Stimulated activated CD4-positive, alpha-beta T cell treated with anti-CD3 and anti-CD28 coated beads, Interleukin-2, amount 100 ng/mL, for 48 hours (primary cell): Measurements from ENCODE around the gene MAPKAP1.

Source experiments
- DNase-seq, 2 donors: peaks; one replicate each; pipeline ENCODE4 v3.0.0-alpha.2; 2020

The MAPKAP1 gene

DNA sequence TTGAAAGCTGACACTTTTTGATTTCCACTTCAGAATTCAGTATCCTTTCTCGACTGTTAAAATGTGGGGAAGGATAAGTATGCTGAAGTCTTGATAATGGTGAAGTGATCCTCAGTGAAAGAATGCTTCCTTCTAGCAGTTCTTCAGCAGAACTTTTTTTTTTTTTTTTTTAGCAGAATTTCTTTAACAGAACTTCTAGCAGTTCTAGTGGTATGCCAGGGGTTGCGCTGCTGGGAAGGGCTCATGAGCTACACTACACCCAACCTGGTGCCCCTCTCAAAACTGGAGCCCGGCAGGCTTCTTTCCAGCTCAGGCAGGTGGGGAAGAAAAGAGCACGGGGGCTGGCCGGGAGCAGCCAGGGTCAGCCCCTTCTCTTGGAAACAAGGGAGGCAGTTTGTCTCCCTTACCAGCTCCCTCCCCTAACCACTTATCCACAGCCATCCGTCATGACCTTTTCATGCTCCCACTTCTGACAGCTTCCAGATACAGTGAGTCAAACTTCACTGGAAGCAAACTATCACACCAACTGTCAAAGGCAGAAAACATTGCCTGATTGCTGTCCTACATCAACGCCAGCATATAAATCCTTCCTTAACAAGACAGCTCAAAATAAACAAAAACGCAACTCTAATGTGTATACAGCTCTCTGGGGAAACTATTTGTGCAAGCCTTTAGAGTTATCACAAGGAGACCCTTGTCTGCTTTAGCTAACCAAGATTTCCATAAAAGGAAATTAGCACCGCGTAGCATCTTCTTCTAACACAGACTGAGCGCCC is 233.9 kb downstream of the MAPKAP1 start:
- DNase-seq: no peak

DNA sequence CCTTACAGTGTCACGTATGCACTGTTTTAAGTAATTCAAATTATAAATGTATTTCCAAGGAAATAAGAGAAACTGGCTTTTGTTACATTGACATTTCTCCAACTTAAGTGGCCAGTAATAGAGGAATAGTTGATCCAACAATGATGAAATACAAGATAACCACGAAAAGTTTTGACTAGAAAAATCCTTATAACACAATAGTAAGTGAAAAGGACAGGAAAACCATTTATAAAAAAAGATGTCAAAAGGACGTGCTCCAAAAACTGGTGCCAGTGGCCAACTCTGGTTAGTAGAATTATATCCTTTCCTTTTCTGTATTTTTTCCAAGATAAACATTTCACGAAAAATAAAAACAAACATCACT is 234.5 kb downstream of the MAPKAP1 start:
- no peak for DNase-seq

DNA sequence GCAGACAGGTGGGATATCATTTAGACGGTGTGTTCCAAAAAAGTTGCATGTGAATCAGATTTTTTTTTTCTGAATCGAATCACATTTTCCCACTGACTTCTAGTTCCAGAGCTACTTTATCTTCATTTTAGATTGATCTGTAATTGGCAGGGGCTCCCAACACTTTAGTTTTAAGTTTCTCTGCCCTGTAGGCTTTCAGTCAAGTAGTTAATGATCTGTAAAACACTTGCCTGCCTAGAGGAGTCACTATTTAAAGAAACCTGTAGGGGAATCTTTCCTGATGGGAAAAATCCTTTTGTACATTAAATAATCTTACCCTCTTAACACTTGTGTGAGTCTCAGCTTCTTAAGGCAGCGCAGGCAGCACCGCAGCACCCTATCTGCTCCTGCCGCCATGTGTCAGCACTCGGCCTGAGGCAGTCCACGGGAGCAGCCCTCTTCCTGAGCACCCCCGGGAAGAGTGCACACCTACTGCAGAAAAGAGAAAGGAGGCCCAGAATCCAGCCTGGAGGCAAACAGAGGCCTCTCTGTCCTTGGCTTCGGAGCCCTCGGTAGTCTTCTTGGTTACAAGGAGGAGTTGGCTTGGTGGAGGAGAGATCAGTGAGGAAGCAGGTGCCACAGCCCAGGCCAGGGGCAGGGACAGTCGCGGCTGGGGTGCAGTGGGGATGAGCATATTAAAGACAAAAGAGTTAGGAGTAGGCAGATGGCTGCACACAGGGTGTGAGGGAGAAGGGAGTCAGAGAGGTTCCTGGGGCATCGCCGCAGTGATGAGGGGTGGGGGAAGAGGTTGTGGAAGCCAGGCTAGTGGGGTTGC is 236.0 kb downstream of the MAPKAP1 start:
- no peak for DNase-seq

DNA sequence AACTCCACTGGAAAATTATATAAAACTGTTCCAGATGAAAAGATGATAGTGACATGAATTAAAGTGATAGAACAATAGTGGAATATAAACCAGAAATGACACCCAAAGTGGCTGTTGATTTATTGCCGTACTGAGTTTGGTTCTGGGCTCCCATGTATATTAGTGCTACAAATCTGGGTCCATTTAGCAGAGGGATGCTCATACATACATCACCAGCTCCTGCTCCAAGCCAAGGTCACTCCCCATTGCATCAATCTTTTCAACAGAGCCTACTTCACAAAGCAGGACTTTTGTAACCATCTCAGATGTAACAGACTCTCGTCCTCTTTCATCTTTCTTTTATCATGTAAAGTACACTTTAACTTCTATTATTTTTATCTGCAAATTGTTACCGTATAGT is 236.8 kb downstream of the MAPKAP1 start:
- no peak for DNase-seq

DNA sequence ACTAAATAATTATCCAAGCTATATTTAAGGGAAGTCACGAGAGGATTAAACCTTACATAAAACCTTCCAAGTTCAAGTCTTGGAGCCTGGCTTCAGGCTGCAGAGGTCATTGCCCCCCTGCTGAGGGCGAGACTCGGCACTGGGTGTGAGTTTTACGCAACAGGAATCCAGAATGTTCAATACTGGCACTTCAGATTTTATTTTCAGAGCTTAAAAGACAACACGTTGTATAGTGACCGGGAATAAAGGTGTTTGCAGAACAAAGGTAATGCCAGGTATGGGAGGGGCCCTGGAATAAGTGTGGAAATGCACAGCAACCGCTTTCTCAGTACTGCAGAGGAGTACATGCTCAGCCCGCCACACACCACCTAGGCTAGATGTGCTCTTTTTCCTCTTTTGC is 238.4 kb downstream of the MAPKAP1 start:
- no peak for DNase-seq

DNA sequence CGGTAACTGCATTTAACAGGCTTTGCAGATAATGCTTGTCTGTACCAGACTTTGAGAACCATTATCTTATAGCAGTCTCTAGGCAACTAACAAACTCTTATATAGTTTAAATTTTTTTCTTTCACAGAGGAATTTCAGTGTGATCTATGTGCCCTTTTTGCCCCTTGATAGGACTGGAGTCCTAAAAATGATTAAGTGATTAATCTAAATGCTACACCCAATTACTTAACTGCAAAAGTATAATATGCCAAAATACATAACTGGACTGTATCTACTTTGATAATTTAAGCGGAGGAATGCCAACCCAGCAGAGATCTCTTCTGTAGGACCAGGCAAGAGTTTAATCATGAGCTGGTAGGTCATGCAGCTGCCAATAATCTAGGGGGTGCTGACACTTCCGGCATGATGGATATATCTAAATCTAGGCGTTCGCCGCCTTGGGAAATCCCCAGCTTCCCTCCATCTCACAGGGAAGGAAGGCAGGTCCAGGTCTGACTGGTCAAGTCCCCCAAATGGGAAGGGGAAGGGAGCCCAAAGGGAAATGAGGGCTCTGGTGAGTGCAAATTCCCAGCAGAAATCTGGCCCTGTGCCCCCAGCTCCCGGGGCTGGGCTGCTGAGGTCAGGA is 239.8 kb downstream of the MAPKAP1 start:
- DNase-seq: no peak

DNA sequence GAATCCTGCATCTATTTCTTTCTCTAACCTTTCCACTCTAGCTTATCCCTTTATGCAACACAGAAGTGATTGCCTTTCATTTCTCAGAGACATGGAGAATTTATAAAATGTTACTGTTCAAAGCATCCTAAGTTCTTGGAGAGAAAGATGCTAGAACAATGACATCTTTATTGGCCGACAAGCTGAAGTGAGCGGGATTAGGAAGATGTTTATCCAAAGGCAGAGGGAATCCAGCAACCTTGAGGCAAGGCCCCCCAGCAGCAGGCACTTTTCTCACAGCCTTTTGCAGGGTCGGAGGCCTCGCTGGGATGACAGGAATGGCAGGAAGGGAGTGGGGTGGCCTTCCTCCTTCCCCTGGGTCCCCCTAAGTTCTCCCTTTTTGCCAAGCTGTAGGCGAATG is 240.6 kb downstream of the MAPKAP1 start:
- no peak for DNase-seq

DNA sequence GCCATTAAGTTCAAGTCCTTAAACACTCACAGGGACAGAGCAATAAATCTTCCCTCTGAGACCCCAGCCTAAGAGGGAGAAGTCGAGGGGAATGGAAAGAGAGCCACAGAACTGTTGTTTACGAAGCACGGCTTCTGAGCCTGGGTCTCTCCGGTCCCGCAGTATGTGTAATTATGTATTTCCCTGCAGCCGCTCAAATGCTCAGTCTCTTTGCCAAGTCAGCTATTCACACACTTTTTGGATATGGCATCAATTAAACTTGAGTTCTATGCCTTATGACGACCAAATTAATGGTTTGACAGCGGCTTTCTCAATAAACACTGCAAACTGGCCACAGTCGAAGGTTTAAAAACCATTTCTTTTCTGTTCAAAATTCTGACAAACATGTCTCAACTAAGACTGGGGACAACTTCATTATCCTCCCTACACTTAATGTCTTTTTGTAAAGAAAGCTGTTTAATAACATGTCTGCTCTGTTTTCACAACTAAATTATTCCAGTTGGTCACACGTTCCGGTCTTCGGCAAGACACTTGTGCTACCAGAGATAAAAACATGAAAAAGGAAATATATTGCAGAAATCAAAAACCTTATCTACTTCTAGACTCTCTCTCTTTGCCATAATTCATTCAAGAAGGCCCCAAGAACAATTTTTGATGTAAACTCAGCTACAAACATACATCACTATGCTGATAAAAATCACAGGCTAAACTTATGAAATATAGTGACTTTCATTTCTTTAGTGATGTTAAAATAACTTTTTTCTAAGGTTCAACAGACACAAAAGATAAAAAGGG is 242.2 kb downstream of the MAPKAP1 start:
- no peak for DNase-seq

DNA sequence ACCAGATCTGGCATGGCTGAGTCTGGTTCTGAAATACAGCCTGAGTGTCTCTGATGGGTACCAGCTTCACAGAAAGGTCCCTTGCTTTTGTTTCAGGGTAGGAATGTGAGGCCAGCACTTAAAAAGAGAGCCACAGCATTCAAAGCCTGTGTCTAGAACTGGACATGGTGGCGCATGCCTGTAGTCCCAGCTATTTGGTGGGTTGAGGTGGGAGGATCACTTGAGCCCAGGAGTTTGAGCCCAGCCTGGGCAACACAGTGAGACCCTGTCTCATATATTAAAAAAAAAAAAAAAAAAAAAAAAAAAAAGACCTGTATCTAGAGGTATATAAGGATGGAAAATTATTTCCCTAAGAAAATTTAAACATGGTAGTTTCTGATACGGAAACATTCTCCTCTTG is 243.1 kb downstream of the MAPKAP1 start:
- no peak for DNase-seq

DNA sequence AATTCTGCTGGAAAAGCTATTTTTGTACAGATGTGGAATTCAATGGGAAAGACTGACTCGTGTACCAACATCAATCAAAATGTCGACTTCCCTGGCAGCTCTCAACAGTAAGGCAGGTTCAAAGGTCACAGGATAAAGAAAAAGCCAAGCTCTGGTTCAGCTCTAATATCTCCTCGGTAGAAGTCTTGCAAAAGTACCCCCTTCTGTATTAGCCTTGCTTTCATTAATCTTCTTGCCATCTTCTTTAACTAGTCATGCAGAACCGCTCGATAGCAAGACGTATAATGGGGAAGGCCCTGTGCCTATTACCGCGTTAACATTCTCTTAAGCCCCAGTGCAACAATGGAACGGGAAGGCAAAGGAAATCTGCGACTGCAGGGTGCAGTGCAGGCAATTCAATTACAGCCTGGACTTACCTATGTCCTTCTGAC is 244.1 kb downstream of the MAPKAP1 start:
- no peak for DNase-seq

DNA sequence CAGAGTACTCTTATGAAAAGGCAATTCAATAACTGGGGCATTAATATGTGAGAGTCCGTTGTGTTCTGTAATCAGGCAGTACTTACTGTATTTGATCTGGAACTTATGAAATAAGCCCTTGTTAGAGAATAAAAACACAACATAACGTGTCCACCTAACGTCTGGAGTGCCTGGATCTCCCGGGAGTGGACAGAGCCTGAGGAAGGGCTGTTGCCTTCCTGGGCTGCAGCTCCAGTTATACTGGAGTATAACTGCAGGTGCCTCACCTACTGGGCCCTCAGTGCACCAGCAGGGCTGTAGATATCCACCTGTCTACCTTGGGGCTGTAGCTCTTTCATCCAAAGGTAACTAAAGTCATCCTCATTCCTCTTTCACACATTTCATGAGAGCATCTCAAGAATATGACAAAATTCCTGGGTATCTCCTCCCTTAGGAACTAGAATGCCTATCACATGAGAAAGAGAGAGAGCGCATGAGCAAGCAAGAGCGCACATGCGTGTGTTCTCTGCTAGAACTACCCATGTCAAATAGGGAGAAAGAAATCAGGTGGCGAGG is 245.3 kb downstream of the MAPKAP1 start:
- DNase-seq: no peak

DNA sequence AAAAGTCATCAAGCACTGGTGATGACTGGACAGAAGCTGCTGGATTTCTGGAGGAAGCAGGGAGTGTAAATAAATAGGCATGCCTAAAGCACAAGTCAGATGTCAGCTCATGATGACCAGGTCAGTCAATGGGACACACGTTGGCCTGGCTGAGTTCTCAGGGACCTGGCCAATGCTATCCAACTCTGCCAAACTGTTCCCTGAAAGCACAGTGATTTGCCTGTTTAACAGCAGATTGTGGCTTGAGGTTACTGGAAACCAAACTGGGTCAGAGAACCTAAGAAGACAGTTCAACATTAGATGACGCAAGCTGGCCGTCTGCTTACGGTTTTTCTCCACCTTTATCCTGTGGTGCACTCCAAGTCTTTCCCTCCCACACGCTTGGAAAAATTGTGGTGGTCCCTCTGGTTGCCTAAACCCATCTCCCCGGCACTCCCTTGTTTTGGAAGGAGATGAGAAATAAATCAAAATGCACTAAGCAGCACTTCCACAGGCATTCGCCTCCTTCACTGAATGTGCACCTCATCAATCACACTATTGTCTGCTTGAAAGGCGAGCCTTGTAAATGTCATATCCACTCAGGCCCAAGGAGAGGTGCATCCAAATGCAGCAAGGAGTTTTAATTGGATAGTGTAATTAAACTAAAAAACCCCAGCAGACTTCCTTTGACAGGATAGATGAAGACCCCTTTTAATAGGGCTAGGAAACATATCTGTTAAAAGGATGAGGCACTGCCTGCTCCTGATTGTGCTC is 245.9 kb downstream of the MAPKAP1 start:
- DNase-seq: no peak

DNA sequence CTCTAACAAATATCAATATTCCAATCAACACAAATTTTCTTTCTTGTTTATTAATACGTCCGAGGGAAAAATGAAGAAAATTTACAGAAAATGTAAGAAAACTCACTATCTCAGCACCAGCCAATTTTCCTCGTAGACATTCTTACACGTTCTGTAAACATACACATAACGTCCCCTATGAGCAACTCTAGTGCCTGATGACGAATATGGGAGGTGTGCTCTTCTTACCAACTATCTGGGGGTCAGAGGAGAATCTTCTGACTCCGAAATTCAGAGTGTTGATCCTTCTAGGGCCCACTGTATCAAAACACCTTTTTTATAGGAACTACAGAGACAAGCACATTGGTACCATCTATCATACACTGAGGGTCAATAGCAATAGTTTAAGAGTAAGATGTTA is 246.7 kb downstream of the MAPKAP1 start:
- no peak for DNase-seq

DNA sequence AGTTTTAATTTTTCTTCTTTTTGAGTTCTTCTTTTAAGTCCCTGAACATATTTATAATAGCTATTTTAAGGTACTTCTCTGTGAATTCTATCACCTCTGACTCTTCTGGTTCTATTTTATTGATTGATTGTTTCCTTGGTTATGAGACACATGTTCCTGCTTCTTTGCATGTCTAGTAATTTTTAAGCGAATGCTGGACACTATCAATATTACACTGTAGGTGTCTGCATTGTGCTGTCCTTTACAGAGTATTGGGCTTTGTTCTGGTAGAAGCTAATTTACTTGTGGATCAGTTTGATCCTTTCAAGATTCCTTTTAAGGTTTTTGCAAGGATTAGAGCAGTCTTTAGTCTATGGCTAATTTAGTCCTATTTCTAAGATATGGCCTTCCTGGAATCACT is 249.7 kb downstream of the MAPKAP1 start:
- no peak for DNase-seq

DNA sequence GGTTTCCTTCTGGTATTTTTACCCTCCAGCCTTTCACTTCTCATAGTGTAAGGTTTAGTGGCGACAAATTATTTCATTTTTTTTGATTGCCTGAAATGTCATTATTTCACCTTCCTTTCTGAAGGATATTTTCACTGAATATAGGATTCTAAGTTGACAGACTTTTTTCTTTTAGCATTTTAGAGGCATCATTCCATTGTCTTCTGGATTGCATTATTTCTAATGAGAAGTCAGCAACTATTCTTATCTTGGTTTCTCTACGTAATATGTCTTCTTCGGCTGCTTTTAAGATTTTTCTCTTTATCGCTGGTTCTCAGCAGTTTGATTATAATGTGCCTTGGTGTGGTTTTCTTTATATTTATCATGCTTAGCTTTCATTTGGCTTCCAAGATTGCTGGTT is 251.1 kb downstream of the MAPKAP1 start:
- DNase-seq: no peak

DNA sequence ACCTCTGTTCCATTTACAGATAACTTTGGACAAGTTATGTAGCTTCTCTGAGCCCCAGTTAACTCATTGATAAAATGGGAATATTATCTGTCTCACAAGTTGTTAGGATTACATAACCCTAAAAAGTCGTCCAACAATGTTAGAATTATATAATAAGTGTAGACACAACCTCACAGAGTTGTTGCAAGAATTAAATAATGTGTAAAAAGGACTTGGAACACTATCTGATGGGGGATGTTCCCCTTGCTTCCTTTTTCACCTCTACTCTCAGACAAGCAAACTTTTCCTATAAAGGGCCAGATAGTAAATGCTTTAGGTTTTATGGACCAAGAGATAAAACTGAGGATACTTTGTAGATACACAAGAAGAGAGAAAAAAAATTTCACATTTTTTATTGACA is 251.9 kb downstream of the MAPKAP1 start:
- DNase-seq: no peak

DNA sequence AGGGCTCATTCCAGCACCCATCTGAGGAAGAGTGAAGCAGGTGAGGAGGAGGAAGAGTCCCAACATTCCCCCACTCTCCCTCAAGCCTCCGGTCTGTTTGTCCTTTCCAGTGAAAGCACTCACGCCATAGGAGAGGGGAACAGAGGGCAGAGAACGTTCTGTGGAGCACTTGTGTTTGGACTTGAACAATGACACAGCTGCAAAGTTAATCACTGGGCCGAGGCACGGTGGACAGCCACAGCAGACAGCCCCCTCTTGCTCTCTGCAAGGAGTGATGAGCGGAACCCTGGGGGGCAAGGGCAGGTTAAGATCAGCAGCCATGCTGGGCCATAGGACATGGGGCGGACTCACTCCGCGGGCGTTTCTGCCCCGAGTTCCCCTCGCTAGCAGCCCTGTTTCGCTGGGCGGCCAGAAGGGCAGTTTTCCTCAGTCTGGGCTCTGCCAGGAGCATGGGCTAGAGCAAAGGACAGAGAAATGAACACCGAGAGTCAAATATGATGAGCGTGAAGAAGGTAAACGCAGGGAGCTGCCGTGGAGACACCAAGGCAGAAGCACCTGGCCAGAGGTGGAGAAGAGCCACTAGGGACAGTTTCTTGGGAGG is 259.7 kb downstream of the MAPKAP1 start:
- no peak for DNase-seq

DNA sequence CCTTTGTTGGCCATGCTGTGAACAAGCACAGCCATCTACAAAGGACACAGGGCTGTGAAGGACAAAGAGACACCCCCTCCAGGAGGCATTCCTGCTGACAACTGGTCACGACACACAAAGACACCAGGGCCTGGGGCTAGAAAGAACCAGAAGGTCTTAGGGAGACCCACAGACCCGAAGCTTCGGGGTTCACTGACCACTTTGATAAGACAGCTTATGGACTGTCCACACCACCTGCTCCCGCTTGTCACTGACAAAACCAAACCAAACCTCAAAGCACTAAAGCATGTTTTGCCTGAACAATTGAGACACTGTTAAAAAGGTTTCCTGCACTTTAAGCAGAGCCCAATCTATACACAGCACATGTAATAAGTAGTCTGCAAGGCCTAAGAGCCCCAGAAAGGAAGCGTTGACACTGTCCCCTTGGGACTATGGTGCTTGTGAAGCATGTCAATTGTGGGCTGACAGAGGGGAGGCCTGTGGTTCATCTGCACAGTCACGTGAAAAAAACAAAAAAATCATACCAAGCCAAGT is 260.4 kb downstream of the MAPKAP1 start:
- no peak for DNase-seq

DNA sequence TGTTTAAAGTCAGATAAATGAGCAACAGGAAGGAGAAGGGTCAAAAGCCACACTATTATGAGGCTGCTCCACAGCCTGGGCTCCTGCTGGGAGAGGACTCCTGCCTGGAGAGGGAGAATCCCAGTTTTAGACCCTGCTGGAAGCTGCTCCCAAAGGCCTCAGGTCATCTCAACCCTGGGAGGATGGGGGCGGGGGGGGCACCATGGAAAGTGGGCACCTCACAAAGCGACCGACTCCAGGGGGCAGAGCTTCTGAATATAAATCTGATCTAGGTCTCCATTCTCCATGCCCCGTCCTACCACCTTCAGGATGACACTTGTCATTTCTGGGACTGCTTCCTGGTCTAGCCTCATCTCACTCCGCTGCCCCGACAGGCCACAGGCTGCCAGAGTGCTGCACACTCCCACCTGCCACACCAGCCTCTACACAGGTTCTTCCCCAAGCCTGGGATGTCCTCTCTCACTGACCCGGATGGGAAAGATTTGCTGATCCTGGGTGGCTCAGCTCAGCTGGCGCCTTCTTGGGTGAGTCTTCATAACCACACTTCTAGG is 262.0 kb downstream of the MAPKAP1 start:
- DNase-seq: no peak

DNA sequence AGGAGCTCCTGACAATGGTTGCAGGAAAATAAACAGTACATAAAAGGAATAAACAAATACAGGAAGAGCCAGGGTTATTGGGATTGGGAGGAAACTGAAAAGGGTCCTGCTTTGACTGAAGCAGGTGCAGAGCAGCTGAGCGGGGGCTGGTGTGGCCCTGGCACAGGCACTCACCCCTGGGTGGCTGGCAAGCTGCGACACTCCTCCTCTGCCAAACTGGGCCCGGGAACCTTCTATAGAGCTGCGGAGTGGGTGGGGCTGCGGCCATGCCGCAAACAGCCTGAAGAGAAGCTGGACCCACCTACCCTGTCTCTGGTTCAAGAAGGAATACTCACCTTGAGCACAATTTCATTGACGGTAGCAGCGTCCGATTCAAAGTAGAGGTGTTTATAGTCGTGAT is 262.8 kb downstream of the MAPKAP1 start:
- DNase-seq: no peak

DNA sequence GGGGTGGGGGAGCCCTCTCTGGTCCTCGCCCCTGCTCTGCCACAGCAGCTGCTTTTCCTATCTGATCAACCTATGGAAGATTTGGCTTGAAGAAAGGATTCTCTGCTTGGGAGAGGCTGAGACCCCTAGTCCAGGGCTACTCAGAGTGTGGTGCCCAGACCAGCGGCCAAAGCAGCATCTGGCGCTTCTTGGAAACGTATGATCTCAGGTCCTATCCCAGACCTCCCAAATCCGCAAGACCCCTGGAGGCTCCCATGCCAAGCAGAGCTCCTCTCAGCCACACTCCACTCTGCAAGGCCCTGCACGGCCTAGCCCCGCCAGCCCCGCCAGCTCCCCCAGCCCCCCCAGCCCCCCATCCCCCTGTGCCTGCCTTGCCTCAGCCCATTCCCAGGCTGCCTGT is 263.6 kb downstream of the MAPKAP1 start:
- DNase-seq: no peak
